SK-N-SH (cell line): ENCODE measurements around the gene COPZ1. TPM values are rescaled to one million over a fixed set of nuclear protein-coding genes. Genes with fewer than 3 reads are reported as not detected.

Source experiments
- CTCF ChIA-PET: fragments of 300-600, 350-600 bp; formaldehyde crosslinking; extraction: SDS; loops from one replicate; lab custom pipeline; 2021; lab: Yijun Ruan, JAX
- POLR2A ChIA-PET: fragments of 350-600 bp; sonication (Branson Sonifier 250); formaldehyde crosslinking; extraction: SDS; loops from one replicate; lab custom pipeline; 2020; ENCODE audit warnings: antibody characterized with exemption, inconsistent platforms; lab: Yijun Ruan, JAX
- DNase-seq: peaks from one replicate; pipeline ENCODE4 v3.0.0; 2012
- H2AFZ ChIP-seq: fragments of 200-600 bp; sonication (generic); 2 replicates; pipeline ENCODE4 v1.8.1; 2016; ENCODE audit warnings: antibody characterized with exemption, mild to moderate bottlenecking, low read depth
- H3F3A ChIP-seq: fragments of 200-600 bp; sonication (generic); replicated peaks from 2 replicates; pipeline ENCODE3; 2016; ENCODE audit warnings: antibody characterized with exemption, mild to moderate bottlenecking; ENCODE audit not compliant: insufficient read depth
- H3K27ac ChIP-seq, 2 experiments: fragments of 200-500 bp in 1 of 2; fragments of 200-600 bp in 1 of 2; sonication (Bioruptor generic) in 1 of 2; sonication (generic), shearing (Covaris generic) in 1 of 2; 2 replicates each; pipeline versions ENCODE4 v1.5.1 to v1.6.1; 2014 to 2016; ENCODE audit warnings: low read depth in 2 of 2, inconsistent platforms in 1 of 2, low read length in 1 of 2, mild to moderate bottlenecking in 1 of 2, mixed read lengths in 1 of 2
- H3K27me3 ChIP-seq: fragments of 200-600 bp; sonication (generic), shearing (Covaris generic); 2 replicates; pipeline ENCODE4 v1.6.1; 2016; ENCODE audit warnings: mixed run types; ENCODE audit not compliant: insufficient read depth
- H3K36me3 ChIP-seq, 2 experiments: fragments of 200-500 bp in 1 of 2; fragments of 200-600 bp in 1 of 2; sonication (Bioruptor generic) in 1 of 2; sonication (generic) in 1 of 2; replicated peaks in 1 of 2; 2 replicates each; pipeline versions ENCODE3 to v1.5.1; 2014 to 2016; ENCODE audit warnings: low read length in 1 of 2, mild to moderate bottlenecking in 1 of 2; ENCODE audit not compliant: insufficient read depth in 2 of 2, control insufficient read depth in 1 of 2
- H3K4me1 ChIP-seq, 2 experiments: fragments of 200-500 bp in 1 of 2; fragments of 200-600 bp in 1 of 2; sonication (Bioruptor generic) in 1 of 2; sonication (generic), shearing (Covaris generic) in 1 of 2; 2 replicates each; pipeline versions ENCODE4 v1.5.1 to v1.6.1; 2014 to 2016; ENCODE audit warnings: low read depth in 1 of 2, low read length in 1 of 2, mixed run types in 1 of 2; ENCODE audit not compliant: insufficient read depth in 2 of 2, control insufficient read depth in 1 of 2
- H3K4me2 ChIP-seq: fragments of 200-600 bp; sonication (generic), shearing (Covaris generic); 2 replicates; pipeline ENCODE4 v1.6.1; 2017; ENCODE audit warnings: mixed run types
- H3K4me3 ChIP-seq, 2 experiments: fragments of 200-500 bp in 1 of 2; fragments of 200-600 bp in 1 of 2; sonication (Bioruptor generic) in 1 of 2; sonication (generic), shearing (Covaris generic) in 1 of 2; 2 replicates each; pipeline versions ENCODE4 v1.5.1 to v1.8.1; 2014 to 2016; ENCODE audit warnings: low read depth in 2 of 2, inconsistent platforms in 1 of 2, low read length in 1 of 2, mild to moderate bottlenecking in 1 of 2, mixed read lengths in 1 of 2, moderate library complexity in 1 of 2
- H3K79me2 ChIP-seq: fragments of 200-600 bp; sonication (generic); 2 replicates; pipeline ENCODE4 v1.8.1; 2017; ENCODE audit warnings: mild to moderate bottlenecking; ENCODE audit not compliant: insufficient read depth
- H3K9ac ChIP-seq: fragments of 200-600 bp; sonication (generic); 2 replicates; pipeline ENCODE4 v1.6.1; 2017; ENCODE audit warnings: mixed run types
- H3K9me2 ChIP-seq: fragments of 200-600 bp; sonication (generic); 2 replicates; pipeline ENCODE4 v1.6.1; 2017; ENCODE audit warnings: mixed run types
- H3K9me3 ChIP-seq: fragments of 200-600 bp; sonication (generic); 2 replicates; pipeline ENCODE4 v1.6.1; 2017; ENCODE audit warnings: mixed run types, mild to moderate bottlenecking, moderate library complexity
- H4K20me1 ChIP-seq: fragments of 200-600 bp; sonication (generic); 2 replicates; pipeline ENCODE4 v1.6.1; 2017; ENCODE audit warnings: mild to moderate bottlenecking, mixed run types; ENCODE audit not compliant: insufficient read depth
- ELF1 ChIP-seq: IDR thresholded peaks from 2 replicates; pipeline ENCODE4 v1.4.0; 2012
- EZH2phosphoT487 ChIP-seq: fragments of 200-600 bp; sonication (generic); IDR thresholded peaks from 2 replicates; pipeline ENCODE4 v1.6.1; 2017; ENCODE audit warnings: low read depth, mixed run types, mild to moderate bottlenecking, antibody characterized with exemption, moderate library complexity, borderline replicate concordance
- FOXJ3 ChIP-seq: sonication (generic); formaldehyde crosslinking; IDR thresholded peaks from 2 replicates; pipeline ENCODE4 v1.5.1; 2020; ENCODE audit warnings: mild to moderate bottlenecking, missing genetic modification reagents
- MEF2A ChIP-seq: IDR thresholded peaks from 2 replicates; pipeline ENCODE4 v1.4.0; 2012; ENCODE audit warnings: low read depth, borderline replicate concordance
- PBX3 ChIP-seq: IDR thresholded peaks from 2 replicates; pipeline ENCODE4; 2012
- RFX5 ChIP-seq: IDR thresholded peaks from 2 replicates; pipeline ENCODE4 v1.6.1; 2012; ENCODE audit warnings: mild to moderate bottlenecking, improper control_type of control experiment, low read length
- TAF1 ChIP-seq: IDR thresholded peaks from 2 replicates; pipeline ENCODE4 v1.6.1; 2012; ENCODE audit warnings: low read depth, mild to moderate bottlenecking, low read length, moderate library complexity, borderline replicate concordance
- TCF12 ChIP-seq: IDR thresholded peaks from 2 replicates; pipeline ENCODE4 v1.4.0; 2012
- USF1 ChIP-seq: IDR thresholded peaks from 2 replicates; pipeline ENCODE4 v1.4.0; 2012; ENCODE audit warnings: low read depth, borderline replicate concordance
- WGBS: methylation state at CpG from one replicate; pipeline ENCODE4 v1.1.6; 2017; ENCODE audit warnings: low lambda C conversion rate; 5-methylcytosine and 5-hydroxymethylcytosine counted together
- polyA plus RNA-seq, 3 experiments: library from polyadenylated mRNA; depleted of rRNA; stranded (reverse); fragments of >200 nt; gene quantifications; 2 replicates each; pipeline ENCODE4 v1.2.3, GENCODE V29; 2012
- TF ChIP-seq, protein P1 (sequence below): fragments of 200-600 bp; sonication (generic); IDR thresholded peaks from 2 replicates; pipeline ENCODE4 v1.6.1; 2017; ENCODE audit warnings: antibody characterized with exemption, mild to moderate bottlenecking, moderate library complexity
- TF ChIP-seq, protein P2 (sequence below): IDR thresholded peaks from 2 replicates; pipeline ENCODE4 v1.6.1; 2012; ENCODE audit warnings: mild to moderate bottlenecking, low read depth, low read length, moderate library complexity
- TF ChIP-seq, protein P3 (sequence below): IDR thresholded peaks from 2 replicates; pipeline ENCODE4 v1.4.0; 2012; ENCODE audit warnings: low read depth, borderline replicate concordance

COPZ1 gene
- polyA plus RNA-seq, 1 of the 3 experiments (the other 2 are of a cell fraction): 111 TPM

- ChIA-PET CTCF (interaction anchor here (1.0 to 7.1 kb wide), 4 partner anchors 9 to 162 kb away, joined by 3 to 81 read pairs (median 4); no protein-coding TSS in a partner anchor), POLR2A (no interaction called here)
- Histone ChIP-seq H3K4me2 (no peak overlapping the region), H3K4me1 (peaks cover 8 to 43% of the 10 kb centered on the region in 2 experiments; a peak in 2 of 4 replicates), H3K4me3 (no peak overlapping the region), H3F3A (peaks cover 11% of the 10 kb centered on the region), H3K9me3 (no peaks in the 10 kb centered on the region), H2AFZ (no peak overlapping the region), H3K79me2 (no peaks in the 10 kb centered on the region), H3K9ac (no peak overlapping the region), H3K27me3 (no peaks in the 10 kb centered on the region), H3K27ac (no peak overlapping the region), H3K36me3 (no peaks in the 10 kb centered on the region), H4K20me1 (no peaks in the 10 kb centered on the region), H3K9me2 (no peaks in the 10 kb centered on the region)
- WGBS: 84% methylated on average over 4 of the region's 4 CpGs
- DNase-seq: no peak
- no peak for TF ChIP-seq EZH2phosphoT487
- TF ChIP-seq USF1: no peak
- no peak for TF ChIP-seq MEF2A
- no peak for TF ChIP-seq FOXJ3 (CRISPR knock-in tag)
- TF ChIP-seq, protein P1, sequence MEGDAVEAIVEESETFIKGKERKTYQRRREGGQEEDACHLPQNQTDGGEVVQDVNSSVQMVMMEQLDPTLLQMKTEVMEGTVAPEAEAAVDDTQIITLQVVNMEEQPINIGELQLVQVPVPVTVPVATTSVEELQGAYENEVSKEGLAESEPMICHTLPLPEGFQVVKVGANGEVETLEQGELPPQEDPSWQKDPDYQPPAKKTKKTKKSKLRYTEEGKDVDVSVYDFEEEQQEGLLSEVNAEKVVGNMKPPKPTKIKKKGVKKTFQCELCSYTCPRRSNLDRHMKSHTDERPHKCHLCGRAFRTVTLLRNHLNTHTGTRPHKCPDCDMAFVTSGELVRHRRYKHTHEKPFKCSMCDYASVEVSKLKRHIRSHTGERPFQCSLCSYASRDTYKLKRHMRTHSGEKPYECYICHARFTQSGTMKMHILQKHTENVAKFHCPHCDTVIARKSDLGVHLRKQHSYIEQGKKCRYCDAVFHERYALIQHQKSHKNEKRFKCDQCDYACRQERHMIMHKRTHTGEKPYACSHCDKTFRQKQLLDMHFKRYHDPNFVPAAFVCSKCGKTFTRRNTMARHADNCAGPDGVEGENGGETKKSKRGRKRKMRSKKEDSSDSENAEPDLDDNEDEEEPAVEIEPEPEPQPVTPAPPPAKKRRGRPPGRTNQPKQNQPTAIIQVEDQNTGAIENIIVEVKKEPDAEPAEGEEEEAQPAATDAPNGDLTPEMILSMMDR: no peak
- TF ChIP-seq, protein P2, sequence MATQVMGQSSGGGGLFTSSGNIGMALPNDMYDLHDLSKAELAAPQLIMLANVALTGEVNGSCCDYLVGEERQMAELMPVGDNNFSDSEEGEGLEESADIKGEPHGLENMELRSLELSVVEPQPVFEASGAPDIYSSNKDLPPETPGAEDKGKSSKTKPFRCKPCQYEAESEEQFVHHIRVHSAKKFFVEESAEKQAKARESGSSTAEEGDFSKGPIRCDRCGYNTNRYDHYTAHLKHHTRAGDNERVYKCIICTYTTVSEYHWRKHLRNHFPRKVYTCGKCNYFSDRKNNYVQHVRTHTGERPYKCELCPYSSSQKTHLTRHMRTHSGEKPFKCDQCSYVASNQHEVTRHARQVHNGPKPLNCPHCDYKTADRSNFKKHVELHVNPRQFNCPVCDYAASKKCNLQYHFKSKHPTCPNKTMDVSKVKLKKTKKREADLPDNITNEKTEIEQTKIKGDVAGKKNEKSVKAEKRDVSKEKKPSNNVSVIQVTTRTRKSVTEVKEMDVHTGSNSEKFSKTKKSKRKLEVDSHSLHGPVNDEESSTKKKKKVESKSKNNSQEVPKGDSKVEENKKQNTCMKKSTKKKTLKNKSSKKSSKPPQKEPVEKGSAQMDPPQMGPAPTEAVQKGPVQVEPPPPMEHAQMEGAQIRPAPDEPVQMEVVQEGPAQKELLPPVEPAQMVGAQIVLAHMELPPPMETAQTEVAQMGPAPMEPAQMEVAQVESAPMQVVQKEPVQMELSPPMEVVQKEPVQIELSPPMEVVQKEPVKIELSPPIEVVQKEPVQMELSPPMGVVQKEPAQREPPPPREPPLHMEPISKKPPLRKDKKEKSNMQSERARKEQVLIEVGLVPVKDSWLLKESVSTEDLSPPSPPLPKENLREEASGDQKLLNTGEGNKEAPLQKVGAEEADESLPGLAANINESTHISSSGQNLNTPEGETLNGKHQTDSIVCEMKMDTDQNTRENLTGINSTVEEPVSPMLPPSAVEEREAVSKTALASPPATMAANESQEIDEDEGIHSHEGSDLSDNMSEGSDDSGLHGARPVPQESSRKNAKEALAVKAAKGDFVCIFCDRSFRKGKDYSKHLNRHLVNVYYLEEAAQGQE: no peak
- no peak for TF ChIP-seq TAF1
- no peak for TF ChIP-seq TCF12
- no peak for TF ChIP-seq PBX3
- no peak for TF ChIP-seq ELF1
- no peak for TF ChIP-seq RFX5
- TF ChIP-seq, protein P3, sequence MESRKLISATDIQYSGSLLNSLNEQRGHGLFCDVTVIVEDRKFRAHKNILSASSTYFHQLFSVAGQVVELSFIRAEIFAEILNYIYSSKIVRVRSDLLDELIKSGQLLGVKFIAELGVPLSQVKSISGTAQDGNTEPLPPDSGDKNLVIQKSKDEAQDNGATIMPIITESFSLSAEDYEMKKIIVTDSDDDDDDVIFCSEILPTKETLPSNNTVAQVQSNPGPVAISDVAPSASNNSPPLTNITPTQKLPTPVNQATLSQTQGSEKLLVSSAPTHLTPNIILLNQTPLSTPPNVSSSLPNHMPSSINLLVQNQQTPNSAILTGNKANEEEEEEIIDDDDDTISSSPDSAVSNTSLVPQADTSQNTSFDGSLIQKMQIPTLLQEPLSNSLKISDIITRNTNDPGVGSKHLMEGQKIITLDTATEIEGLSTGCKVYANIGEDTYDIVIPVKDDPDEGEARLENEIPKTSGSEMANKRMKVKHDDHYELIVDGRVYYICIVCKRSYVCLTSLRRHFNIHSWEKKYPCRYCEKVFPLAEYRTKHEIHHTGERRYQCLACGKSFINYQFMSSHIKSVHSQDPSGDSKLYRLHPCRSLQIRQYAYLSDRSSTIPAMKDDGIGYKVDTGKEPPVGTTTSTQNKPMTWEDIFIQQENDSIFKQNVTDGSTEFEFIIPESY: no peak
Observed at GRCh38 chr12:54376596-54376995, 51.7 kb downstream of the COPZ1 start.
